GM21619 (cell line): Measurements from ENCODE around the gene NDUFS2.

Source experiments
- ATAC-seq: cut with Tn5 transposase; IDR thresholded peaks from one replicate; pipeline ENCODE4 v1.9.1; 2021; ENCODE audit not compliant: unreplicated experiment

The NDUFS2 gene

GRCh38 chr1:161172349-161172748 lies 29.8 kb upstream of the NDUFS2 start:
- no peak for ATAC-seq

GRCh38 chr1:161172776-161173376 lies 29.3 kb upstream of the NDUFS2 start:
- no peak for ATAC-seq

- ATAC-seq = no peak
These were observed 28.5 kb upstream of the NDUFS2 start for GRCh38 chr1:161173711-161174110.

GRCh38 chr1:161174911-161175310 lies 27.3 kb upstream of the NDUFS2 start:
- ATAC-seq = no peak

GRCh38 chr1:161175771-161176453 lies 26.3 kb upstream of the NDUFS2 start:
- ATAC-seq = no peak

- no peak for ATAC-seq
These were observed 25.6 kb upstream of the NDUFS2 start for GRCh38 chr1:161176468-161177111.

- ATAC-seq = peak; percentile 73
These were observed 24.8 kb upstream of the NDUFS2 start, which contains the start of gene B4GALT3 for GRCh38 chr1:161177112-161177935. Gene B4GALT3, minus strand, starts transcription at chr1:161177507. Its CDS starts 1,447 bp downstream, at chr1:161176060.

GRCh38 chr1:161177936-161178244 lies 24.3 kb upstream of the NDUFS2 start:
- ATAC-seq = no peak

- ATAC-seq = no peak
These were observed 22.5 kb upstream of the NDUFS2 start for GRCh38 chr1:161179698-161180097.

GRCh38 chr1:161180639-161181038 lies 21.5 kb upstream of the NDUFS2 start:
- ATAC-seq = no peak

GRCh38 chr1:161182214-161182613 lies 20.0 kb upstream of the NDUFS2 start:
- peak; percentile 48 for ATAC-seq

GRCh38 chr1:161185282-161185682 lies 16.9 kb upstream of the NDUFS2 start:
- peak; percentile 62 for ATAC-seq

GRCh38 chr1:161185732-161186311 lies 16.3 kb upstream of the NDUFS2 start:
- peak; percentile 18 for ATAC-seq

- ATAC-seq = no peak
These were observed 14.9 kb upstream of the NDUFS2 start for GRCh38 chr1:161187311-161187710.

GRCh38 chr1:161188381-161188780 lies 13.8 kb upstream of the NDUFS2 start:
- ATAC-seq = no peak

- ATAC-seq = no peak
These were observed 13.1 kb upstream of the NDUFS2 start for GRCh38 chr1:161189036-161189435.

- ATAC-seq = no peak
These were observed 11.1 kb upstream of the NDUFS2 start for GRCh38 chr1:161190962-161191521.

GRCh38 chr1:161191971-161192370 lies 10.2 kb upstream of the NDUFS2 start:
- no peak for ATAC-seq

GRCh38 chr1:161192476-161193465 lies 9.4 kb upstream of the NDUFS2 start:
- ATAC-seq = peak; percentile 71
